GM06990 (cell line): ENCODE measurements around the gene RAD9A.

ENCODE experiments used
- DNase-seq: peaks from one replicate; pipeline ENCODE4 v3.0.0-alpha.2; 2011; ENCODE audit not compliant: insufficient read length; ENCODE audit errors: extremely low read depth
- H3K27me3 ChIP-seq: replicated peaks from 2 replicates; pipeline ENCODE4 v1.6.0; 2011; ENCODE audit warnings: low read length; ENCODE audit not compliant: control insufficient read depth, insufficient read depth
- H3K36me3 ChIP-seq: 2 replicates; pipeline ENCODE4 v1.5.1; 2011; ENCODE audit warnings: low read length; ENCODE audit not compliant: control insufficient read depth, insufficient read depth
- H3K4me3 ChIP-seq: replicated peaks from 2 replicates; pipeline ENCODE4 v1.5.1; 2011; ENCODE audit warnings: low read depth, mild to moderate bottlenecking, control low read depth, low read length
- TF ChIP-seq, protein P1 (sequence below): IDR thresholded peaks from 2 replicates; pipeline ENCODE4 v1.5.1; 2011; ENCODE audit warnings: low read length, control low read depth, mild to moderate bottlenecking, inconsistent platforms; ENCODE audit not compliant: insufficient read depth, poor library complexity, severe bottlenecking

RAD9A gene

DNA sequence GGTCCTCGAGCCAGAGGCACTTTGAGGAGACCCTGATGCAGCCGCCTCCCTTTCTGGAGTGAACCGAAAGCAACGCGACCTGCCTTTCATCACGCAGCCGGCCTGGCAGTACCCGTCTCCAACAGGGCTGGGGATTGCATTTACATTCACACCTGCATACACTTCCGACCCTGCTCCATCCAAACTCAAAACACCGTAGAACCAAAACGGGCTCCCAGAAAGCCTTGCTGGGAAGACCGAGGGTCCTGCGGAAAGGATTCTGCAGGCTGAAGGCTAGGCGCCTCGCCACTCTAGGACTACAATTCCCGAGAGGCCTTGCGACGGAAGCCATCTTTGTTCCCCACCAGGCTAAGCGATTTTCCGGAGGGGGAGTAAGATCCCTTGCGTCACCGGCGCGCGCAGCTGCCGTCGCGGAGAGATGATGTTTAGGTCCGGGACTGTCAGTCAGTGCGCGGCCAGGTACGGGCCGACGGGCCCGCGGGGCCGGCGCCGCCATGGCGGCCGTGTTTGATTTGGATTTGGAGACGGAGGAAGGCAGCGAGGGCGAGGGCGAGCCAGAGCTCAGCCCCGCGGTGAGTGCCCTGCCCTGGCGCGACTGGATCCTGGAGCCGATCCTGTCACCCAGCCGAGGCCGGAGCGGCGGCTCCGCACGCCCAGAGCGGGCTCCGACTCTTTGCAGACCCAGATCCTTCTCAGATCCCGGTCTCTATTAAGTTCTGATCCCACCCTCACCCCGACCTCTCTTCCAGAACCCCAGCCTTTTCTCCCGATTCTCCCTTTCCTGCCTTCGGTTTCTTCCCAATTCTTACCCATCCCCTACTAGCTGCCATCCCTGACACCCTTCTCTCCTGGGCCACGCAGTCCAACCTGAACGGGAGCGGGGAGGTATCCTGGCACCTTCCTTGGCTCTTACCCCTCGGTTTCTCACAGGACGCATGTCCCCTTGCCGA, 36.5 kb downstream of the RAD9A start, which contains the start of gene RPS6KB2:
TSS of gene RPS6KB2 (plus strand) at position 443 of the 950 bp plus-strand sequence. CDS start at position 495, 52 bp downstream.
- no peaks in the 10 kb centered on the region for H3K27me3 ChIP-seq
- H3K4me3 ChIP-seq, result peak within 1 kb of the TSS; percentile 99
- DNase-seq, result peak; percentile 99
- TF ChIP-seq, protein P1, sequence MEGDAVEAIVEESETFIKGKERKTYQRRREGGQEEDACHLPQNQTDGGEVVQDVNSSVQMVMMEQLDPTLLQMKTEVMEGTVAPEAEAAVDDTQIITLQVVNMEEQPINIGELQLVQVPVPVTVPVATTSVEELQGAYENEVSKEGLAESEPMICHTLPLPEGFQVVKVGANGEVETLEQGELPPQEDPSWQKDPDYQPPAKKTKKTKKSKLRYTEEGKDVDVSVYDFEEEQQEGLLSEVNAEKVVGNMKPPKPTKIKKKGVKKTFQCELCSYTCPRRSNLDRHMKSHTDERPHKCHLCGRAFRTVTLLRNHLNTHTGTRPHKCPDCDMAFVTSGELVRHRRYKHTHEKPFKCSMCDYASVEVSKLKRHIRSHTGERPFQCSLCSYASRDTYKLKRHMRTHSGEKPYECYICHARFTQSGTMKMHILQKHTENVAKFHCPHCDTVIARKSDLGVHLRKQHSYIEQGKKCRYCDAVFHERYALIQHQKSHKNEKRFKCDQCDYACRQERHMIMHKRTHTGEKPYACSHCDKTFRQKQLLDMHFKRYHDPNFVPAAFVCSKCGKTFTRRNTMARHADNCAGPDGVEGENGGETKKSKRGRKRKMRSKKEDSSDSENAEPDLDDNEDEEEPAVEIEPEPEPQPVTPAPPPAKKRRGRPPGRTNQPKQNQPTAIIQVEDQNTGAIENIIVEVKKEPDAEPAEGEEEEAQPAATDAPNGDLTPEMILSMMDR, result no peak
- H3K36me3 ChIP-seq, result peaks cover 12% of the 10 kb centered on the region

DNA sequence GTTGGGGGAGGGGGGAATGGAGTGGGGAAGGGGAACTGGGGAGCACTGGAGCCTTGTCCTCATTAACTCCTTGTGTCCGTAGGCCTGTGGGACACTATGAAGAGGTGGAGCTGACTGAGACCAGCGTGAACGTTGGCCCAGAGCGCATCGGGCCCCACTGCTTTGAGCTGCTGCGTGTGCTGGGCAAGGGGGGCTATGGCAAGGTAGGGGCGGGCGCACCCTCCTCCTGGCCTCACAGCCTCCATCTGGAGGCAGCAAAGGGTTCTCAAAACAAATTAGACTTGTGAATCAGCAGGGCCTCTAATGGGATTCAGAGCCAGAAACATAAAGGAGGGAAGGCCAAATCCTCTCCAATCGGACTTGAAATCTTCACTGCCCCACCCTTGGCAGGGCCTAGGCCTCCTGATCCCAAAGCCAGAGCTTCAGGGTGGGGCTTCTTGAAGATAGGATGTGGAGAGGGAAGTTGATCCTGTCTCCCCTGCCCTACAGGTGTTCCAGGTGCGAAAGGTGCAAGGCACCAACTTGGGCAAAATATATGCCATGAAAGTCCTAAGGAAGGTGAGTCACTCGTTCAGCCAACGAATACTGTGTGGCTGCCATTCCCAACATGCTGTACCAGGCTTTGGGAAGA, 37.4 kb downstream of the RAD9A start:
- H3K27me3 ChIP-seq, result no peaks in the 10 kb centered on the region
- TF ChIP-seq, protein P1, result no peak
- peak overlapping the region; percentile 99 for H3K4me3 ChIP-seq
- DNase-seq, result no peak
- peaks cover 20% of the 10 kb centered on the region for H3K36me3 ChIP-seq

DNA sequence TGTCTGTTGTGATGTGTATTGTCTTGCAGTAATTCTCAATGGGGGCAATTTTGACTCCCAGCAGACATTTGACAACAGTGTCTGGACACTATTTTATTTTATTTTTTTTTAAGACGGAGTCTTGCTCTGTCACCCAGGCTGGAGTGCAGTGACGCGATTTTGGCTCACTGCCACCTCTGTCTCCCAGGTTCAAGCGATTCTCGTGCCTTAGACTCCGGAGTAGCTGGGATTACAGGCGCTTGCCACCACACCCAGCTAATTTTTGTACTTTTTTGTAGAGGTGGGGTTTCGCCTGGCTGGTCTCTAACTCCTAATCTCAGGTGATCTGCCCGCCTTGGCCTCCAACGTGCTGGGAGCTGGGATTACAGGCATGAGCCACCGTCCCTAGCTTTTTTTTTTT, 37.9 kb downstream of the RAD9A start:
- TF ChIP-seq, protein P1, result no peak
- H3K27me3 ChIP-seq, result no peaks in the 10 kb centered on the region
- peaks cover 24% of the 10 kb centered on the region for H3K36me3 ChIP-seq
- no peak for DNase-seq
- no peak overlapping the region for H3K4me3 ChIP-seq

DNA sequence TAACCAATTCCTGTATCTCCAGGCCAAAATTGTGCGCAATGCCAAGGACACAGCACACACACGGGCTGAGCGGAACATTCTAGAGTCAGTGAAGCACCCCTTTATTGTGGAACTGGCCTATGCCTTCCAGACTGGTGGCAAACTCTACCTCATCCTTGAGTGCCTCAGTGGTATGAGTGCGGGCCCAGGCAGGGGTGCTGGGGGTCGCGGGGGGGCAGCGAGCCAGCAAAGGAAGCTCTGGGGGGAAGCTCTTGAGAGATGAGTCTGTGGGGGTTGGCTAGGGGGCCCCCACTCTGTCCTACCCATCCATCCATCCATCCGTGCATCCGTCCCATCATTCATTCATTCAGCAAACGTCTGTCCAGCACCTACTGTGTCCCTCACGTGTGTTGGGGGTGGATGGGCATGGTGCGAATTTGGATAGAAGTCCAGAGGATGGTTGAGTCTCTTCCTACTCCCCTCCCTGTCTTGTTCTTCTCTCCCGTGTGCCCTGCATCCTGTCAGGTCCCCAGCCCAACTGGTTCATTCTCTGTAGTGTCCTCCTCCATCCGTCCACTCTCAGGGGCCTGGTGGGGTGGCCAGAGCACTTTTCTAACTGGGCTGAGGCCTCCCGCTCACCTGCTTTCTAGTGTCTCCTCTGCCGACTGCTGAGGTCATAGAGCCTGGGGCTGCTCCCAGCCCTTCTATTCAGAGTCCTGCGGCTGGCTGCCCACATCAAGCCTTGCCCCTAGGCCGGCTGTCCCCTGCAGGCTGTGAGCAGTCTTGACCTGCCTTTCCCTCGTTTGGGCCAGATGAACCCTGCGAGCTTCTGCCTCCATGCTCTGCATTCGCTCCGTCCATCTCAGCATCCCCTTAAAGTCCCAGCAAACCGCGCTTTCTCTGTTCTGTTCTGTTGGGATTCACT, 39.8 kb downstream of the RAD9A start:
- no peak for DNase-seq
- H3K27me3 ChIP-seq, result no peaks in the 10 kb centered on the region
- TF ChIP-seq, protein P1, result no peak
- no peak overlapping the region for H3K4me3 ChIP-seq
- H3K36me3 ChIP-seq, result peaks cover 32% of the 10 kb centered on the region

DNA sequence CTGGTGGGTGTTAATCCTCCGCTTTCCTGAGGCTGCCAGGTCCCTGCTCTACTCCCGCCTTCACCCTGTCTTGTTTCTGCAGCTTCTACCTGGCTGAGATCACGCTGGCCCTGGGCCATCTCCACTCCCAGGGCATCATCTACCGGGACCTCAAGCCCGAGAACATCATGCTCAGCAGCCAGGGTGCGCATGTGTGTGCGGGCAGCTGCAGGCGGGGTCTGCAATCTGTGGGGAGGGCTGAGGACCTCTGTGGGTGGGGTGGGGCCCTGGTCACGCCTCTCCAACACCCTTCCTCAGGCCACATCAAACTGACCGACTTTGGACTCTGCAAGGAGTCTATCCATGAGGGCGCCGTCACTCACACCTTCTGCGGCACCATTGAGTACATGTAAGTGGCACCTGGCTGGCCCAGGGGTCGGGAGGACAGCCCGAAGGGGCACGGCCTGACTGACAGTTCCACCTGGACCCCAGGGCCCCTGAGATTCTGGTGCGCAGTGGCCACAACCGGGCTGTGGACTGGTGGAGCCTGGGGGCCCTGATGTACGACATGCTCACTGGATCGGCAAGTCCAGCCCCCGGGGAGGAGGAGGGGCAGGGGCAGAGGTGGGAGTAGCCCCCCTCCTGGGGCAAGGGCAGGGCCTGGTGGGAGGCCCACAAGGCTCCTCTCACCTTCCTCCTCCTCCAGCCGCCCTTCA, 41.0 kb downstream of the RAD9A start:
- no peaks in the 10 kb centered on the region for H3K27me3 ChIP-seq
- TF ChIP-seq, protein P1, result no peak
- peak; percentile 46 for DNase-seq
- H3K36me3 ChIP-seq, result peaks cover 32% of the 10 kb centered on the region
- H3K4me3 ChIP-seq, result no peak overlapping the region
